Common myeloid progenitor, CD34-positive (primary cell): ENCODE measurements around the gene USH2A.
"Not testable (repeated sequence)": the region's sequence is repeated elsewhere in the genome, so short reads cannot be mapped to it uniquely, and the experiment has no call there.

Experiments used
- CTCF ChIA-PET: fragments of 350-600 bp; sonication (Branson Sonifier 250); formaldehyde crosslinking; loops from one replicate; lab custom pipeline; 2021; ENCODE audit warnings: antibody characterized with exemption; lab: Charles Lee
- POLR2A ChIA-PET: fragments of 350-600 bp; sonication (Branson Sonifier 250); formaldehyde crosslinking; loops from one replicate; lab custom pipeline; 2021; ENCODE audit warnings: antibody characterized with exemption; lab: Charles Lee
- DNase-seq, 3 donors: peaks; one replicate each; pipeline versions ENCODE4 v3.0.0 to v3.0.0-alpha.2; 2013
- H3K27ac ChIP-seq, 2 experiments: 1 replicate in 1 of 2; 2 replicates in 1 of 2; pipeline ENCODE4 v1.7.0; 2013; ENCODE audit warnings: inconsistent platforms in 2 of 2, low read length in 2 of 2, mild to moderate bottlenecking in 2 of 2, low read depth in 1 of 2, moderate library complexity in 1 of 2; ENCODE audit not compliant: severe bottlenecking in 2 of 2, insufficient read depth in 1 of 2, poor library complexity in 1 of 2
- H3K27me3 ChIP-seq, 5 experiments: replicated peaks in 2 of 5; 1 replicate in 3 of 5; 2 replicates in 2 of 5; pipeline versions ENCODE4 v1.6.1 to v1.7.0; 2013; ENCODE audit warnings: low read length in 4 of 5, mild to moderate bottlenecking in 2 of 5, moderate library complexity in 2 of 5, inconsistent platforms in 1 of 5; ENCODE audit not compliant: insufficient read depth in 5 of 5, control insufficient read depth in 4 of 5
- H3K36me3 ChIP-seq, 4 experiments: 1 replicate in 2 of 4; 2 replicates in 2 of 4; pipeline versions ENCODE4 v1.6.1 to v1.7.0; 2013; ENCODE audit warnings: low read length in 3 of 4, control low read depth in 1 of 4, mild to moderate bottlenecking in 1 of 4; ENCODE audit not compliant: control insufficient read depth in 4 of 4, insufficient read depth in 4 of 4
- H3K4me1 ChIP-seq, 4 experiments: 1 replicate in 3 of 4; 2 replicates in 1 of 4; pipeline versions ENCODE4 v1.6.1 to v1.7.1; 2013; ENCODE audit warnings: low read length in 3 of 4, mild to moderate bottlenecking in 3 of 4, control low read depth in 1 of 4, inconsistent platforms in 1 of 4, moderate library complexity in 1 of 4; ENCODE audit not compliant: control insufficient read depth in 4 of 4, insufficient read depth in 4 of 4; ENCODE audit errors: control extremely low read depth in 1 of 4
- H3K4me3 ChIP-seq, 7 experiments: 1 replicate in 4 of 7; 2 replicates in 3 of 7; pipeline versions ENCODE4 v1.5.1 to v1.7.0; 2013; ENCODE audit warnings: mild to moderate bottlenecking in 7 of 7, low read length in 6 of 7, moderate library complexity in 6 of 7, inconsistent platforms in 2 of 7, low read depth in 2 of 7, control low read depth in 1 of 7; ENCODE audit not compliant: insufficient read depth in 4 of 7, control insufficient read depth in 1 of 7; ENCODE audit errors: extremely low read depth in 1 of 7
- H3K9me3 ChIP-seq, 5 experiments: 1 replicate in 4 of 5; 2 replicates in 1 of 5; pipeline versions ENCODE4 v1.6.1 to v1.7.1; 2013; ENCODE audit warnings: low read length in 4 of 5, mild to moderate bottlenecking in 2 of 5, inconsistent platforms in 1 of 5, low read depth in 1 of 5, moderate library complexity in 1 of 5; ENCODE audit not compliant: control insufficient read depth in 4 of 5, insufficient read depth in 2 of 5; ENCODE audit errors: control extremely low read depth in 1 of 5
- WGBS: methylation state at CpG from one replicate; pipeline ENCODE4 v1.1.5; 2013; ENCODE audit not compliant: insufficient coverage; 5-methylcytosine and 5-hydroxymethylcytosine counted together

USH2A gene

DNA sequence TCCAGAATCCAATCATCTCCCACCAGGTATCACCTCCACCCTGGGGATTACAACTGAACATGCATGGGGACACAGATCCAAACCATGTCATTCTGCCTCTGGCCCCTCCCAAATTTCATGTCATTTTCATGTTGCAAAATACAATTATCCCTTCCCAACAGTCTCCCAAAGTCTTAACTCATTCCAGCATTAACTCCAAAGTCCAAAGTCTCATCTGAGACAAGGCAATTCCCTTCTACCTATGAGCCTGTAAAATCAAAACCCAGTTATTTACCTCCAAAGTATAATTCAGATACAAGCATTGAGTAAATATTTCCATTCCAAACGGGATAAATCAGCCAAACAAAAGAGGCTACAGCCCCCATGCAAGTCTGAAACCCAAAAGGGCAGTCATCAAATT, 73.1 kb downstream of the USH2A start:
- Histone ChIP-seq H3K27me3 (no peaks in the 10 kb centered on the region), H3K9me3 (no peaks in the 10 kb centered on the region), H3K4me3 (no peak overlapping the region), H3K4me1 (no peaks in the 10 kb centered on the region), H3K36me3 (no peaks in the 10 kb centered on the region), H3K27ac (no peak overlapping the region)
- WGBS: 86% methylated on average over 1 of the region's 1 CpG
- ChIA-PET POLR2A (no interaction called here), CTCF (no interaction called here)
- no peak for DNase-seq

DNA sequence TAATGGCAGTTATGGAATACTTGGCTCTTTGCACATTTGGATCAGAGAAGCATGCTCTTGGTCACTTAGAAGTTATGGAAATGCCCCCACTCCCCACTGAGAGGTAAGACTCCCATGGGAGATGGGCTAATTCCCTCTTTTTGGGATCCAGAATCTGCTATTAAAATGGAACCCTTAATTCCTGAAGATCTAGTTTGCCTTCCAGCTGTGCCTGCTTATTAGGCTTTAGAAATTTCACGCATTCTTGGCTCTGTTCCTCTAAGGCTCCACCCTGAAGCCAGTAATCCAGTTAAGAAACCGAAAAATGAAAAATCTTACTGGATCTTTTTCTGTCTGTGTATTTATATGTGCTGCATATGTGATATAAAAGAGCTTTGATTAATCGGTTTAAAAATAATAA, 76.7 kb downstream of the USH2A start:
- POLR2A ChIA-PET: no interaction called here
- CTCF ChIA-PET: no interaction called here
- DNase-seq: no peak
- H3K36me3 ChIP-seq: no peaks in the 10 kb centered on the region
- no peak overlapping the region for H3K4me3 ChIP-seq
- no peak overlapping the region for H3K27ac ChIP-seq
- H3K27me3 ChIP-seq: no peaks in the 10 kb centered on the region
- H3K9me3 ChIP-seq: peaks cover 0 to 4% (median 0%) of the 10 kb centered on the region in 5 experiments
- 100% methylated on average over 1 of the region's 3 CpGs for WGBS
- no peaks in the 10 kb centered on the region for H3K4me1 ChIP-seq

DNA sequence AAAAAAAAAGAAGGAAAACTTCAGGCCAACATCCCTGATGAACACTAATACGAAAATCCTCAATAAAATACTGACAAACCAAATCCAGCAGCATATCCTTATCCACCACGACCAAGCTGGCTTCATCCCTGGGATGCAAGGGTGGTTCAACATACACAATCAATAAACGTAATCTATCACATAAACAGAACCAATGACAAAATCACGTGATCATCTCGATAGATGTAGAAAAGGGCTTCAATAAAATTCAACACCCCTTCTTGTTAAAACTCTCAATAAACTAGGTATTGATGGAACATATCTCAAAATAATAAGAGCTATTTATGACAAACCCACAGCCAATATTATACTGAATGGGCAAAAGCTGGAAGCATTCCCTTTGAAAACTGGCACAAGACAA, 82.7 kb downstream of the USH2A start:
- H3K36me3 ChIP-seq, DNase-seq, H3K27me3 ChIP-seq, CTCF ChIA-PET, POLR2A ChIA-PET, H3K4me3 ChIP-seq, H3K9me3 ChIP-seq, H3K27ac ChIP-seq, H3K4me1 ChIP-seq: not testable (repeated sequence)
- WGBS: 90% methylated on average over 2 of the region's 5 CpGs

DNA sequence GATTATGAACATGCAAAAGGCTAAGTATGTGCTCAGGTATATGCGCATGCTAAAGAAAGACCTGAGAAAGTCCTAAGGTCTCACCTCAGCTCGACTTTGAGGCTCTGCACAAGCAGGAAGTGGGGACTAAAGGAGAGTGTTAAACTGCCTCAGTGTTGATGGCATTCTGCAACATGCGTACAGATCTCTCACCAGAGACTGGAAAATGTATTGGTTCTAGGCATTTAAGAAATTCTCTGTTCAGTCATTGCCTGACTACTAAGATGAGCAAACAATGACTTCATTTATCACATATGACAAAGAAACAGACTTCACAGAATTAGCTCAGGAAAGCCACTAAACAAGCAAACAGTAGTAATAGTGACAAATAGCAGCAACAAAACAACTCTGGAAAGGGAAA, 90.8 kb downstream of the USH2A start:
- no peak overlapping the region for H3K4me3 ChIP-seq
- CTCF ChIA-PET: no interaction called here
- 100% methylated on average over 2 of the region's 3 CpGs for WGBS

DNA sequence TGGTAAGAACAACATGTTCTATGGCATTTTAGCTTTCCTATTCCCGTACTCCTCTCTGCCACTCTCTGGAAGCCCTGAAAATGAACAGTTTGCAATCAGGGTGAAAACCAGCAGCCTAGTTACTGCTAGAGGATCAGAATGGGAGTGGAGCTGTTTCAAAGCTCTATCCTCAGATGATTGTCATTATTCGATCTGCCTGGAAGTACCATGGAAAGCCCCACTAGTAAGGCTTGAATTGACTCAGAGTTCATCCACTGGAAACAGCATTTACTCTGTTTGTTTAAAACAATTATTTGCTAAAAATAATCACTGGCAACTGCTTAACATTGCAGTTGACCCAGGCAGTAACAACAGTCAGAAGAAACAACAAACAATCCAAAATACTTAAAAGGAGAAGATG, 91.2 kb downstream of the USH2A start:
- Histone ChIP-seq H3K4me3 (no peak overlapping the region), H3K9me3 (no peaks in the 10 kb centered on the region), H3K27me3 (no peaks in the 10 kb centered on the region), H3K4me1 (no peaks in the 10 kb centered on the region), H3K36me3 (no peaks in the 10 kb centered on the region), H3K27ac (no peak overlapping the region)
- 100% methylated on average over 1 of the region's 2 CpGs for WGBS
- ChIA-PET POLR2A (no interaction called here), CTCF (no interaction called here)
- DNase-seq: no peak

More for the DNA sequence above, 90.8 kb downstream of the USH2A start:
- POLR2A ChIA-PET: no interaction called here
- no peak for DNase-seq
- Histone ChIP-seq H3K4me1 (no peaks in the 10 kb centered on the region), H3K9me3 (no peaks in the 10 kb centered on the region), H3K36me3 (no peaks in the 10 kb centered on the region), H3K27me3 (no peaks in the 10 kb centered on the region), H3K27ac (no peak overlapping the region)

DNA sequence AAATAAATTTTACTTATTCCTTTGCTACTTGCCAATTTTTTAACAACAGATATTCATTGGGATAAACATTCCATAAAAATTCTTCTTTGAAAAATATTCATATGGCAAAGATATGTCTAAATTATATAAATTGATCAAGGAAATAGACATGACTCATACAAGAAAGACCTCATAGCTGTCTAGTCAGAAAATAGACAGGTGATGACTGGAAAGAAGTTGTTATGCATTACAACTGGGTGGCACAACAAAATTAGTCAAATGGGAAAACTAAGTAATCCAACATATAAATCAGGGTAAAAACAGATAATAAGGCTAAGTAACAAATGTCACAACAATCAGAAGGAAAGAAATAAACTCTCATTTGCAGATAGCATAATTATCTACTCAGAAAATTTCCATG, 92.0 kb downstream of the USH2A start:
- Histone ChIP-seq H3K27me3 (no peaks in the 10 kb centered on the region), H3K9me3 (no peaks in the 10 kb centered on the region), H3K36me3 (no peaks in the 10 kb centered on the region), H3K4me1 (no peaks in the 10 kb centered on the region), H3K4me3 (no peak overlapping the region), H3K27ac (no peak overlapping the region)
- ChIA-PET CTCF (no interaction called here), POLR2A (no interaction called here)
- DNase-seq: no peak

DNA sequence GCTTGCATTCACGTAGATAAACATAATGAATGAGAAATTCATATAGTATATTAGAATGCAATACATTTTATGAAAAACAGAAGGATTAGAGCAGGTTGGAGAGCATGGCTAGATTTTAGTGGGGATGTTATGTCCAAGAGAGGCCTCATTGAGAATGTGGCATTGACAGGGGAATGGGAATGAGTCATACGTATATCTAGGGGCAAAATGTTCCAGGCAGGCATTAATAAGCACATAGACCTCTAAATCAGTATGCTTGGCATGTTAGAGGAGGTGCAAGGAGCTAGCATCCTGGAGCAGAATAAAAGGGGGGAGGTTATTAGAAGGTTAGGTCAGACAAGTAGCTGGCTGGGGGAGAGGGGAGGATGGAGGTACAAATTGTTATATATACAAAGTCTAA, 93.0 kb downstream of the USH2A start:
- POLR2A ChIA-PET: no interaction called here
- Histone ChIP-seq H3K4me3 (no peak overlapping the region), H3K36me3 (no peaks in the 10 kb centered on the region), H3K27ac (no peak overlapping the region), H3K4me1 (no peaks in the 10 kb centered on the region), H3K27me3 (no peaks in the 10 kb centered on the region), H3K9me3 (no peaks in the 10 kb centered on the region)
- no CpG with 5 or more reads among the region's 2 CpGs for WGBS
- DNase-seq: no peak
- CTCF ChIA-PET: no interaction called here
